ENCODE results near the gene CCR9.

DNA sequence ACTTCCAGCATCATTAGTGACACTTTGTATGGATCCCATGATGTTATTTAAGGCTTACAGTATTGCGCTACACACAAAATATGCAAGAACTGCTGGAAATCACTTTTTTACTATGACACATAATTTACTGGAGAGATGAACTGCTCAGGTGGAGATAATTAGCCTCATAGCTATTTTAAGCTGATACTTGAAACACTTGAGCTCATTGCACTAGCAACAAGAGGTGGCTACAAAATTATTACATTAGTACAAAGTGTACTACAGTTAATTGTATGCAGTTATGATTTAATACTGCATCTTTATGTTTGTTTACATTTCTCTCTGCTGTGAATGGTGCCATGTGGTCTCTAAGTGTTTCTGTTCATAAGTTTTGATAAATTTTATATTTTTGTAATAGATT, 38.0 kb upstream of the CCR9 start:
- TF ChIP-seq, protein P1, sequence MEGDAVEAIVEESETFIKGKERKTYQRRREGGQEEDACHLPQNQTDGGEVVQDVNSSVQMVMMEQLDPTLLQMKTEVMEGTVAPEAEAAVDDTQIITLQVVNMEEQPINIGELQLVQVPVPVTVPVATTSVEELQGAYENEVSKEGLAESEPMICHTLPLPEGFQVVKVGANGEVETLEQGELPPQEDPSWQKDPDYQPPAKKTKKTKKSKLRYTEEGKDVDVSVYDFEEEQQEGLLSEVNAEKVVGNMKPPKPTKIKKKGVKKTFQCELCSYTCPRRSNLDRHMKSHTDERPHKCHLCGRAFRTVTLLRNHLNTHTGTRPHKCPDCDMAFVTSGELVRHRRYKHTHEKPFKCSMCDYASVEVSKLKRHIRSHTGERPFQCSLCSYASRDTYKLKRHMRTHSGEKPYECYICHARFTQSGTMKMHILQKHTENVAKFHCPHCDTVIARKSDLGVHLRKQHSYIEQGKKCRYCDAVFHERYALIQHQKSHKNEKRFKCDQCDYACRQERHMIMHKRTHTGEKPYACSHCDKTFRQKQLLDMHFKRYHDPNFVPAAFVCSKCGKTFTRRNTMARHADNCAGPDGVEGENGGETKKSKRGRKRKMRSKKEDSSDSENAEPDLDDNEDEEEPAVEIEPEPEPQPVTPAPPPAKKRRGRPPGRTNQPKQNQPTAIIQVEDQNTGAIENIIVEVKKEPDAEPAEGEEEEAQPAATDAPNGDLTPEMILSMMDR (IDR thresholded peaks at IDR 0.05), result no peak
- no peak for TF ChIP-seq ZFX (IDR thresholded peaks at IDR 0.05; ENCODE audit: borderline replicate concordance)
